Astrocyte of the cerebellum (primary cell): ENCODE measurements around the gene SIK3.

Experiments
- DNase-seq: peaks from one replicate; pipeline ENCODE4 v3.0.0-alpha.2; 2011; ENCODE audit warnings: low read depth
- H3K4me3 ChIP-seq: 2 replicates; pipeline ENCODE4 v1.5.1; 2011; ENCODE audit warnings: mild to moderate bottlenecking, low read depth, low read length, moderate library complexity
- in situ Hi-C: cut with HindIII; loops from 2 replicates; pipeline ENCODE4 v1.10.0; 2017; ENCODE audit warnings: low sequenced_read_pairs
- TF ChIP-seq, protein P1 (sequence below): IDR thresholded peaks from 2 replicates; pipeline ENCODE4 v1.5.1; 2012; ENCODE audit warnings: low read length, low read depth, moderate library complexity, mild to moderate bottlenecking; ENCODE audit errors: missing control alignments

Gene SIK3

GRCh38 chr11:116867619-116868018 is 230.6 kb downstream of the SIK3 start:
- H3K4me3 ChIP-seq, result no peak overlapping the region
- in situ Hi-C loops, result no loop called here
- TF ChIP-seq, protein P1, sequence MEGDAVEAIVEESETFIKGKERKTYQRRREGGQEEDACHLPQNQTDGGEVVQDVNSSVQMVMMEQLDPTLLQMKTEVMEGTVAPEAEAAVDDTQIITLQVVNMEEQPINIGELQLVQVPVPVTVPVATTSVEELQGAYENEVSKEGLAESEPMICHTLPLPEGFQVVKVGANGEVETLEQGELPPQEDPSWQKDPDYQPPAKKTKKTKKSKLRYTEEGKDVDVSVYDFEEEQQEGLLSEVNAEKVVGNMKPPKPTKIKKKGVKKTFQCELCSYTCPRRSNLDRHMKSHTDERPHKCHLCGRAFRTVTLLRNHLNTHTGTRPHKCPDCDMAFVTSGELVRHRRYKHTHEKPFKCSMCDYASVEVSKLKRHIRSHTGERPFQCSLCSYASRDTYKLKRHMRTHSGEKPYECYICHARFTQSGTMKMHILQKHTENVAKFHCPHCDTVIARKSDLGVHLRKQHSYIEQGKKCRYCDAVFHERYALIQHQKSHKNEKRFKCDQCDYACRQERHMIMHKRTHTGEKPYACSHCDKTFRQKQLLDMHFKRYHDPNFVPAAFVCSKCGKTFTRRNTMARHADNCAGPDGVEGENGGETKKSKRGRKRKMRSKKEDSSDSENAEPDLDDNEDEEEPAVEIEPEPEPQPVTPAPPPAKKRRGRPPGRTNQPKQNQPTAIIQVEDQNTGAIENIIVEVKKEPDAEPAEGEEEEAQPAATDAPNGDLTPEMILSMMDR, result no peak
- DNase-seq, result no peak

- DNase-seq, result no peak
- no peak overlapping the region for H3K4me3 ChIP-seq
- TF ChIP-seq, protein P1, result no peak
- in situ Hi-C loops, result no loop called here
Measured at GRCh38 chr11:116866804-116867455, 231.3 kb downstream of the SIK3 start.

- no peak overlapping the region for H3K4me3 ChIP-seq
- TF ChIP-seq, protein P1, result no peak
- no peak for DNase-seq
- in situ Hi-C loops, result no loop called here
Measured at GRCh38 chr11:116865696-116866095, 232.5 kb downstream of the SIK3 start.

DNA sequence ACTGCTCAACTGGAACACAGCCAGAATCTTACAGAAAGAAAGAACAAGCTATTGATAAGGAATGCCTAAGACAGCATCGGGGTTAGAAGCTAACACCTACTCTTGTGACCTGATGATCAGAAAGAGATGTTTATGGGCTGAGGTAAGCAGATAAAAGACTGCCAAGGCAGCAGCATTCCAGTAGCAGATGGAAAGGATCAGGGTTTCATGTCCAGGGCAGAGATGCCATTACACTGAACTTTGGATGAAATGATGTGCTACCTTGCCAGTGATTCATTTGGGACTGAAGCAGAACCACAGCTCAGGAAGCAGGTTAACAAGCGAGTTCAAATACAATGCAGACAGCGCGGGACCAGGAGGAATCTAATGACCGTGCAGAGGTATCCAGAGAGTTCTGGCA is 233.7 kb downstream of the SIK3 start:
- in situ Hi-C loops, result no loop called here
- TF ChIP-seq, protein P1, result no peak
- H3K4me3 ChIP-seq, result no peak overlapping the region
- DNase-seq, result no peak

DNA sequence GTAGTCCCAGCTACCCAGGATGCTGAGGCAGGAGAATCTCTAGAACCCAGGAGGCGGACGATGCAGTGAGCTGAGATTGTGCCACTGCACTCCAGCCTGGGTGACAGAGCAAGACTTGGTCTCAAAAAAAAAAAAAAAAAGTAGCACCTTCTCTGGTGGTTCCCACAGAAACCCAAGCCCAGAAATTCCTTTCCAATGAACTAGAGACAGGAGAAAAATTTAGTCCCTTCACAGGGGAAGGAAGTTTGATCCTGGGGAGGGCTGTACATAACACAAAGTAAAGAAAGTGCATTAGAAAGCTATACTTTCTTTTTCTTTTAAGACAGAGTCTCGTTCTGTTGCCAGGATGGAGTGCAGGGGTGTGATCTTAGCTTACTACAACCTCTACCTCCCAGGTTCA is 235.3 kb downstream of the SIK3 start:
- TF ChIP-seq, protein P1, result no peak
- DNase-seq, result no peak
- no peak overlapping the region for H3K4me3 ChIP-seq
- in situ Hi-C loops, result no loop called here

- no peak for DNase-seq
- in situ Hi-C loops, result no loop called here
- TF ChIP-seq, protein P1, result no peak
- H3K4me3 ChIP-seq, result no peak overlapping the region
Measured at GRCh38 chr11:116862185-116862584, 236.0 kb downstream of the SIK3 start.
